HUES64 (cell line): ENCODE results near the gene ZNF416. TPM values are rescaled to one million over a fixed set of nuclear protein-coding genes. Genes with fewer than 3 reads are reported as not detected.
A peak's percentile ranks its signal among the peaks of the same experiment; 100 is the strongest.

ENCODE experiments used
- H3K27ac ChIP-seq: 2 replicates; pipeline ENCODE4 v1.7.0; 2013; ENCODE audit warnings: low read depth, low read length, inconsistent platforms
- H3K27me3 ChIP-seq: 2 replicates; pipeline ENCODE4 v1.6.1; 2013; ENCODE audit warnings: mild to moderate bottlenecking, low read length; ENCODE audit not compliant: insufficient read depth
- H3K36me3 ChIP-seq: 2 replicates; pipeline ENCODE4 v1.6.1; 2013; ENCODE audit warnings: mild to moderate bottlenecking, low read length; ENCODE audit not compliant: insufficient read depth
- H3K4me1 ChIP-seq: 2 replicates; pipeline ENCODE4 v1.6.1; 2013; ENCODE audit warnings: mild to moderate bottlenecking, low read length, moderate library complexity; ENCODE audit not compliant: insufficient read depth
- H3K4me3 ChIP-seq: 2 replicates; pipeline ENCODE4 v1.5.1; 2013; ENCODE audit warnings: mild to moderate bottlenecking, low read length, moderate library complexity
- H3K9ac ChIP-seq: 2 replicates; pipeline ENCODE4 v1.6.1; 2013; ENCODE audit warnings: mild to moderate bottlenecking, low read depth, low read length
- H3K9me3 ChIP-seq: 2 replicates; pipeline ENCODE4 v1.6.1; 2013; ENCODE audit warnings: low read depth, low read length; ENCODE audit not compliant: insufficient read depth
- WGBS: fragments of 150-250, 120-280 bp; methylation state at CpG from one replicate; pipeline ENCODE4 v1.1.7; 2013; ENCODE audit warnings: missing lambda C conversion rate; 5-methylcytosine and 5-hydroxymethylcytosine counted together
- polyA plus RNA-seq, 2 experiments: library from polyadenylated mRNA; stranded (reverse); fragments of 50-300 nt; gene quantifications; one replicate each; pipeline ENCODE4 v1.2.3, GENCODE V29; 2013

Gene ZNF416
- polyA plus RNA-seq (2013, experiment 1 of 2): 6.6 TPM
- 6.8 TPM for polyA plus RNA-seq (2013, experiment 2 of 2)

- peaks cover 3% of the 10 kb centered on the region; the same call in 1 of the 2 replicates for H3K27me3 ChIP-seq
- H3K4me1 ChIP-seq: 0 out of 2 replicates have a peak, but pooled peaks cover 3% of the 10 kb centered on the region
- H3K4me3 ChIP-seq: peak within 1 kb of the TSS; percentile 73
- WGBS: under 1% methylated on average over 62 of the region's 62 CpGs
- H3K36me3 ChIP-seq: peaks cover 43% of the 10 kb centered on the region
- peak within 1 kb of the TSS; percentile 79 for H3K9ac ChIP-seq
- peak within 1 kb of the TSS; percentile 22 for H3K27ac ChIP-seq
- peaks cover 51% of the 10 kb centered on the region for H3K9me3 ChIP-seq
Measured at GRCh38 chr19:57578487-57579205, at the start of gene ZNF416. ZNF416 (minus strand) TSS chr19:57578911; CDS start chr19:57578704, 207 bp downstream.

- H3K4me1 ChIP-seq: no peaks in the 10 kb centered on the region
- no peak overlapping the region for H3K27ac ChIP-seq
- H3K36me3 ChIP-seq: peaks cover 69% of the 10 kb centered on the region
- no peak overlapping the region for H3K4me3 ChIP-seq
- peaks cover 66% of the 10 kb centered on the region for H3K9me3 ChIP-seq
- no peak overlapping the region for H3K9ac ChIP-seq
- no peaks in the 10 kb centered on the region for H3K27me3 ChIP-seq
Measured at GRCh38 chr19:57623091-57623490, 44.4 kb upstream of the ZNF416 start.

GRCh38 chr19:57620673-57621348, 42.1 kb upstream of the ZNF416 start:
- WGBS: 98% methylated on average over 10 of the region's 10 CpGs
- Histone ChIP-seq H3K27ac (no peak overlapping the region), H3K4me3 (peak overlapping the region; percentile 20), H3K27me3 (no peaks in the 10 kb centered on the region), H3K4me1 (no peaks in the 10 kb centered on the region), H3K9ac (no peak overlapping the region), H3K9me3 (peaks cover 89% of the 10 kb centered on the region), H3K36me3 (peaks cover 92% of the 10 kb centered on the region)

- 94% methylated on average over 3 of the region's 3 CpGs for WGBS
- Histone ChIP-seq H3K27ac (no peak overlapping the region), H3K4me3 (peak overlapping the region; percentile 98), H3K27me3 (no peaks in the 10 kb centered on the region), H3K9me3 (peaks cover 61% of the 10 kb centered on the region), H3K4me1 (no peaks in the 10 kb centered on the region), H3K36me3 (peaks cover 54% of the 10 kb centered on the region), H3K9ac (no peak overlapping the region)
Measured at GRCh38 chr19:57615346-57615745, 36.6 kb upstream of the ZNF416 start.

- Histone ChIP-seq H3K27ac (peak within 1 kb of the TSS; percentile 73), H3K4me1 (no peaks in the 10 kb centered on the region), H3K36me3 (peaks cover 42% of the 10 kb centered on the region), H3K27me3 (no peaks in the 10 kb centered on the region), H3K9ac (peak within 1 kb of the TSS; percentile 89), H3K9me3 (peaks cover 49% of the 10 kb centered on the region), H3K4me3 (peak within 1 kb of the TSS; percentile 98)
- 2% methylated on average over 64 of the region's 64 CpGs for WGBS
Measured at GRCh38 chr19:57613941-57614743, 35.4 kb upstream of the ZNF416 start, which contains the start of gene ZNF134. ZNF134 (plus strand) TSS chr19:57614242; CDS start chr19:57619469, 5,227 bp downstream.

GRCh38 chr19:57611113-57611512, 32.4 kb upstream of the ZNF416 start:
- no peak overlapping the region for H3K9ac ChIP-seq
- H3K27ac ChIP-seq: no peak overlapping the region
- no peaks in the 10 kb centered on the region for H3K4me1 ChIP-seq
- H3K9me3 ChIP-seq: peaks cover 18% of the 10 kb centered on the region
- H3K4me3 ChIP-seq: no peak overlapping the region
- WGBS: 94% methylated on average over 4 of the region's 4 CpGs
- no peaks in the 10 kb centered on the region for H3K27me3 ChIP-seq
- peaks cover 28% of the 10 kb centered on the region for H3K36me3 ChIP-seq

GRCh38 chr19:57606931-57607330, 28.2 kb upstream of the ZNF416 start:
- peaks cover 38% of the 10 kb centered on the region for H3K36me3 ChIP-seq
- H3K4me1 ChIP-seq: no peaks in the 10 kb centered on the region
- H3K27ac ChIP-seq: no peak overlapping the region
- no peaks in the 10 kb centered on the region for H3K27me3 ChIP-seq
- no peak overlapping the region for H3K9ac ChIP-seq
- H3K9me3 ChIP-seq: no peaks in the 10 kb centered on the region; the same call in 1 of the 2 replicates
- 93% methylated on average over 3 of the region's 5 CpGs for WGBS
- H3K4me3 ChIP-seq: no peak overlapping the region

GRCh38 chr19:57599761-57600383, 21.2 kb upstream of the ZNF416 start, which contains the start of gene ZNF530:
ZNF530 (plus strand) TSS chr19:57599885; CDS start chr19:57604346, 4,461 bp downstream.
- no peak within 1 kb of the TSS for H3K27ac ChIP-seq
- peak within 1 kb of the TSS; percentile 79 for H3K4me3 ChIP-seq
- H3K9me3 ChIP-seq: no peaks in the 10 kb centered on the region
- under 1% methylated on average over 53 of the region's 53 CpGs for WGBS
- H3K27me3 ChIP-seq: no peaks in the 10 kb centered on the region; the same call in 1 of the 2 replicates
- no peaks in the 10 kb centered on the region; the same call in 1 of the 2 replicates for H3K4me1 ChIP-seq
- H3K9ac ChIP-seq: peak within 1 kb of the TSS; percentile 67
- H3K36me3 ChIP-seq: peaks cover 9% of the 10 kb centered on the region

GRCh38 chr19:57599377-57599760, 20.7 kb upstream of the ZNF416 start:
- no peak overlapping the region for H3K27ac ChIP-seq
- H3K4me3 ChIP-seq: peak overlapping the region; percentile 79
- 66% methylated on average over 6 of the region's 8 CpGs for WGBS
- H3K9ac ChIP-seq: no peak overlapping the region
- no peaks in the 10 kb centered on the region; the same call in 1 of the 2 replicates for H3K4me1 ChIP-seq
- no peaks in the 10 kb centered on the region; the same call in 1 of the 2 replicates for H3K27me3 ChIP-seq
- H3K36me3 ChIP-seq: peaks cover 6% of the 10 kb centered on the region; the same call in 1 of the 2 replicates
- H3K9me3 ChIP-seq: no peaks in the 10 kb centered on the region

GRCh38 chr19:57587529-57587928, 8.8 kb upstream of the ZNF416 start:
- Histone ChIP-seq H3K9me3 (peaks cover 80% of the 10 kb centered on the region), H3K27ac (no peak overlapping the region), H3K4me3 (no peak overlapping the region), H3K4me1 (no peaks in the 10 kb centered on the region), H3K36me3 (peaks cover 74% of the 10 kb centered on the region), H3K9ac (no peak overlapping the region), H3K27me3 (peaks cover 3% of the 10 kb centered on the region; the same call in 1 of the 2 replicates)
- WGBS: 88% methylated on average over 1 of the region's 1 CpG
